Fibroblast of mammary gland (primary cell): ENCODE data around the gene SEPHS1.

Experiments
- DNase-seq: peaks from one replicate; pipeline ENCODE4 v3.0.0-alpha.2; 2010; ENCODE audit warnings: low read depth
- H3K4me3 ChIP-seq: 2 replicates; pipeline ENCODE4 v1.5.1; 2011; ENCODE audit warnings: low read depth, mild to moderate bottlenecking, low read length, moderate library complexity; ENCODE audit not compliant: control insufficient read depth
- CTCF ChIP-seq: conservative IDR thresholded peaks from 2 replicates; pipeline ENCODE4 v1.5.1; 2011; ENCODE audit warnings: low read depth, low read length, inconsistent platforms; ENCODE audit not compliant: control insufficient read depth, insufficient read depth

Gene SEPHS1

GRCh38 chr10:13329565-13329964, 18.5 kb downstream of the SEPHS1 start:
- no peak for DNase-seq
- no peak for TF ChIP-seq CTCF
- H3K4me3 ChIP-seq, result no peak overlapping the region

GRCh38 chr10:13328613-13329012, 19.5 kb downstream of the SEPHS1 start:
- no peak for TF ChIP-seq CTCF
- no peak overlapping the region for H3K4me3 ChIP-seq
- DNase-seq, result no peak

GRCh38 chr10:13328126-13328525, 20.0 kb downstream of the SEPHS1 start:
- no peak overlapping the region for H3K4me3 ChIP-seq
- no peak for TF ChIP-seq CTCF
- DNase-seq, result no peak

GRCh38 chr10:13327534-13327933, 20.6 kb downstream of the SEPHS1 start:
- no peak overlapping the region for H3K4me3 ChIP-seq
- DNase-seq, result no peak
- TF ChIP-seq CTCF, result no peak

- no peak for TF ChIP-seq CTCF
- DNase-seq, result no peak
- no peak overlapping the region for H3K4me3 ChIP-seq
Measured at GRCh38 chr10:13322615-13323148, 25.4 kb downstream of the SEPHS1 start.

- TF ChIP-seq CTCF, result no peak
- no peak for DNase-seq
- H3K4me3 ChIP-seq, result no peak overlapping the region
Measured at GRCh38 chr10:13321576-13321975, 26.5 kb downstream of the SEPHS1 start.

- H3K4me3 ChIP-seq, result no peak overlapping the region
- TF ChIP-seq CTCF, result no peak
- DNase-seq, result no peak
Measured at GRCh38 chr10:13319166-13319565, 28.9 kb downstream of the SEPHS1 start.
